ENCODE measurements around the gene TMEM213. TPM values are rescaled to one million over a fixed set of nuclear protein-coding genes. Genes with fewer than 3 reads are reported as not detected.

TMEM213 gene
- total and polyA plus RNA-seq, 10 of the 15 experiments (the other 5 are each of a cell fraction or from before 2014, with no cell fraction given), result not detected

DNA sequence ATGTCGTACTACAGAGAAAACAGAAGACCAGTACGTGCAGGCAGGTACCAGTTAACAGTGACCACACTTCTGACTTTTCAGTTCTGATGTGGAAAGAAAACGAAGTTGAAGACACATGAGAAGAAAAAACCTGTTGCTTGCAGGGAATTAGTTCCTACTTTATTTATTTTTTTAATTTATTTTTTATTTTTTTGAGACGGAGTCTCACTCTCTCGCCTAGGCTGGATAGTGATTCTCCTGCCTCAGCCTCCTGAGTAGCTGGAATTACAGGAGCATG is 74.0 kb downstream of the TMEM213 start (continued):
- TF ChIP-seq, protein P1, sequence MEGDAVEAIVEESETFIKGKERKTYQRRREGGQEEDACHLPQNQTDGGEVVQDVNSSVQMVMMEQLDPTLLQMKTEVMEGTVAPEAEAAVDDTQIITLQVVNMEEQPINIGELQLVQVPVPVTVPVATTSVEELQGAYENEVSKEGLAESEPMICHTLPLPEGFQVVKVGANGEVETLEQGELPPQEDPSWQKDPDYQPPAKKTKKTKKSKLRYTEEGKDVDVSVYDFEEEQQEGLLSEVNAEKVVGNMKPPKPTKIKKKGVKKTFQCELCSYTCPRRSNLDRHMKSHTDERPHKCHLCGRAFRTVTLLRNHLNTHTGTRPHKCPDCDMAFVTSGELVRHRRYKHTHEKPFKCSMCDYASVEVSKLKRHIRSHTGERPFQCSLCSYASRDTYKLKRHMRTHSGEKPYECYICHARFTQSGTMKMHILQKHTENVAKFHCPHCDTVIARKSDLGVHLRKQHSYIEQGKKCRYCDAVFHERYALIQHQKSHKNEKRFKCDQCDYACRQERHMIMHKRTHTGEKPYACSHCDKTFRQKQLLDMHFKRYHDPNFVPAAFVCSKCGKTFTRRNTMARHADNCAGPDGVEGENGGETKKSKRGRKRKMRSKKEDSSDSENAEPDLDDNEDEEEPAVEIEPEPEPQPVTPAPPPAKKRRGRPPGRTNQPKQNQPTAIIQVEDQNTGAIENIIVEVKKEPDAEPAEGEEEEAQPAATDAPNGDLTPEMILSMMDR (IDR thresholded peaks at IDR 0.05 in 2 of 3, conservative IDR thresholded peaks at IDR 0.05 in 1 of 3; ENCODE audit: control insufficient read depth in 2 of 3, extremely low read depth in 1 of 3, insufficient read depth in 1 of 3, low read depth in 3 of 3, low read length in 3 of 3), result no peak
- TF ChIP-seq, protein P2, sequence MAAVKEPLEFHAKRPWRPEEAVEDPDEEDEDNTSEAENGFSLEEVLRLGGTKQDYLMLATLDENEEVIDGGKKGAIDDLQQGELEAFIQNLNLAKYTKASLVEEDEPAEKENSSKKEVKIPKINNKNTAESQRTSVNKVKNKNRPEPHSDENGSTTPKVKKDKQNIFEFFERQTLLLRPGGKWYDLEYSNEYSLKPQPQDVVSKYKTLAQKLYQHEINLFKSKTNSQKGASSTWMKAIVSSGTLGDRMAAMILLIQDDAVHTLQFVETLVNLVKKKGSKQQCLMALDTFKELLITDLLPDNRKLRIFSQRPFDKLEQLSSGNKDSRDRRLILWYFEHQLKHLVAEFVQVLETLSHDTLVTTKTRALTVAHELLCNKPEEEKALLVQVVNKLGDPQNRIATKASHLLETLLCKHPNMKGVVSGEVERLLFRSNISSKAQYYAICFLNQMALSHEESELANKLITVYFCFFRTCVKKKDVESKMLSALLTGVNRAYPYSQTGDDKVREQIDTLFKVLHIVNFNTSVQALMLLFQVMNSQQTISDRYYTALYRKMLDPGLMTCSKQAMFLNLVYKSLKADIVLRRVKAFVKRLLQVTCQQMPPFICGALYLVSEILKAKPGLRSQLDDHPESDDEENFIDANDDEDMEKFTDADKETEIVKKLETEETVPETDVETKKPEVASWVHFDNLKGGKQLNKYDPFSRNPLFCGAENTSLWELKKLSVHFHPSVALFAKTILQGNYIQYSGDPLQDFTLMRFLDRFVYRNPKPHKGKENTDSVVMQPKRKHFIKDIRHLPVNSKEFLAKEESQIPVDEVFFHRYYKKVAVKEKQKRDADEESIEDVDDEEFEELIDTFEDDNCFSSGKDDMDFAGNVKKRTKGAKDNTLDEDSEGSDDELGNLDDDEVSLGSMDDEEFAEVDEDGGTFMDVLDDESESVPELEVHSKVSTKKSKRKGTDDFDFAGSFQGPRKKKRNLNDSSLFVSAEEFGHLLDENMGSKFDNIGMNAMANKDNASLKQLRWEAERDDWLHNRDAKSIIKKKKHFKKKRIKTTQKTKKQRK (IDR thresholded peaks at IDR 0.05; ENCODE audit: low read depth, low read length), result no peak
- TF ChIP-seq, protein P3, sequence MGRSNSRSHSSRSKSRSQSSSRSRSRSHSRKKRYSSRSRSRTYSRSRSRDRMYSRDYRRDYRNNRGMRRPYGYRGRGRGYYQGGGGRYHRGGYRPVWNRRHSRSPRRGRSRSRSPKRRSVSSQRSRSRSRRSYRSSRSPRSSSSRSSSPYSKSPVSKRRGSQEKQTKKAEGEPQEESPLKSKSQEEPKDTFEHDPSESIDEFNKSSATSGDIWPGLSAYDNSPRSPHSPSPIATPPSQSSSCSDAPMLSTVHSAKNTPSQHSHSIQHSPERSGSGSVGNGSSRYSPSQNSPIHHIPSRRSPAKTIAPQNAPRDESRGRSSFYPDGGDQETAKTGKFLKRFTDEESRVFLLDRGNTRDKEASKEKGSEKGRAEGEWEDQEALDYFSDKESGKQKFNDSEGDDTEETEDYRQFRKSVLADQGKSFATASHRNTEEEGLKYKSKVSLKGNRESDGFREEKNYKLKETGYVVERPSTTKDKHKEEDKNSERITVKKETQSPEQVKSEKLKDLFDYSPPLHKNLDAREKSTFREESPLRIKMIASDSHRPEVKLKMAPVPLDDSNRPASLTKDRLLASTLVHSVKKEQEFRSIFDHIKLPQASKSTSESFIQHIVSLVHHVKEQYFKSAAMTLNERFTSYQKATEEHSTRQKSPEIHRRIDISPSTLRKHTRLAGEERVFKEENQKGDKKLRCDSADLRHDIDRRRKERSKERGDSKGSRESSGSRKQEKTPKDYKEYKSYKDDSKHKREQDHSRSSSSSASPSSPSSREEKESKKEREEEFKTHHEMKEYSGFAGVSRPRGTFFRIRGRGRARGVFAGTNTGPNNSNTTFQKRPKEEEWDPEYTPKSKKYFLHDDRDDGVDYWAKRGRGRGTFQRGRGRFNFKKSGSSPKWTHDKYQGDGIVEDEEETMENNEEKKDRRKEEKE (IDR thresholded peaks at IDR 0.05), result no peak
- TF ChIP-seq ZNF24 (IDR thresholded peaks at IDR 0.05) (no peak), ZNF274 (IDR thresholded peaks at IDR 0.05; ENCODE audit: insufficient read depth, insufficient read length) (no peak), PAX8 (IDR thresholded peaks at IDR 0.05) (no peak), CHD2 (IDR thresholded peaks at IDR 0.05; ENCODE audit: borderline replicate concordance, low read depth, low read length) (no peak), ZBED1 (IDR thresholded peaks at IDR 0.05; ENCODE audit: borderline replicate concordance) (no peak), POLR2AphosphoS2 (IDR thresholded peaks at IDR 0.05; ENCODE audit: low read depth, low read length) (no peak), BMI1 (IDR thresholded peaks at IDR 0.05; ENCODE audit: borderline replicate concordance) (no peak)
- TF ChIP-seq, protein P4, sequence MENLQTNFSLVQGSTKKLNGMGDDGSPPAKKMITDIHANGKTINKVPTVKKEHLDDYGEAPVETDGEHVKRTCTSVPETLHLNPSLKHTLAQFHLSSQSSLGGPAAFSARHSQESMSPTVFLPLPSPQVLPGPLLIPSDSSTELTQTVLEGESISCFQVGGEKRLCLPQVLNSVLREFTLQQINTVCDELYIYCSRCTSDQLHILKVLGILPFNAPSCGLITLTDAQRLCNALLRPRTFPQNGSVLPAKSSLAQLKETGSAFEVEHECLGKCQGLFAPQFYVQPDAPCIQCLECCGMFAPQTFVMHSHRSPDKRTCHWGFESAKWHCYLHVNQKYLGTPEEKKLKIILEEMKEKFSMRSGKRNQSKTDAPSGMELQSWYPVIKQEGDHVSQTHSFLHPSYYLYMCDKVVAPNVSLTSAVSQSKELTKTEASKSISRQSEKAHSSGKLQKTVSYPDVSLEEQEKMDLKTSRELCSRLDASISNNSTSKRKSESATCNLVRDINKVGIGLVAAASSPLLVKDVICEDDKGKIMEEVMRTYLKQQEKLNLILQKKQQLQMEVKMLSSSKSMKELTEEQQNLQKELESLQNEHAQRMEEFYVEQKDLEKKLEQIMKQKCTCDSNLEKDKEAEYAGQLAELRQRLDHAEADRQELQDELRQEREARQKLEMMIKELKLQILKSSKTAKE (IDR thresholded peaks at IDR 0.05; ENCODE audit: low read depth, poor library complexity, severe bottlenecking), result no peak
- TF ChIP-seq, protein P5, sequence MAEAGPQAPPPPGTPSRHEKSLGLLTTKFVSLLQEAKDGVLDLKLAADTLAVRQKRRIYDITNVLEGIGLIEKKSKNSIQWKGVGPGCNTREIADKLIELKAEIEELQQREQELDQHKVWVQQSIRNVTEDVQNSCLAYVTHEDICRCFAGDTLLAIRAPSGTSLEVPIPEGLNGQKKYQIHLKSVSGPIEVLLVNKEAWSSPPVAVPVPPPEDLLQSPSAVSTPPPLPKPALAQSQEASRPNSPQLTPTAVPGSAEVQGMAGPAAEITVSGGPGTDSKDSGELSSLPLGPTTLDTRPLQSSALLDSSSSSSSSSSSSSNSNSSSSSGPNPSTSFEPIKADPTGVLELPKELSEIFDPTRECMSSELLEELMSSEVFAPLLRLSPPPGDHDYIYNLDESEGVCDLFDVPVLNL (IDR thresholded peaks at IDR 0.05; ENCODE audit: low read depth, low read length), result no peak
